Measurements from ENCODE around the gene CELF4. TPM values are rescaled to one million over a fixed set of nuclear protein-coding genes. Genes with fewer than 3 reads are reported as not detected.

Gene CELF4
- total and polyA plus RNA-seq, 2 of the 4 experiments (the other 2 are of a cell fraction) = not detected

DNA sequence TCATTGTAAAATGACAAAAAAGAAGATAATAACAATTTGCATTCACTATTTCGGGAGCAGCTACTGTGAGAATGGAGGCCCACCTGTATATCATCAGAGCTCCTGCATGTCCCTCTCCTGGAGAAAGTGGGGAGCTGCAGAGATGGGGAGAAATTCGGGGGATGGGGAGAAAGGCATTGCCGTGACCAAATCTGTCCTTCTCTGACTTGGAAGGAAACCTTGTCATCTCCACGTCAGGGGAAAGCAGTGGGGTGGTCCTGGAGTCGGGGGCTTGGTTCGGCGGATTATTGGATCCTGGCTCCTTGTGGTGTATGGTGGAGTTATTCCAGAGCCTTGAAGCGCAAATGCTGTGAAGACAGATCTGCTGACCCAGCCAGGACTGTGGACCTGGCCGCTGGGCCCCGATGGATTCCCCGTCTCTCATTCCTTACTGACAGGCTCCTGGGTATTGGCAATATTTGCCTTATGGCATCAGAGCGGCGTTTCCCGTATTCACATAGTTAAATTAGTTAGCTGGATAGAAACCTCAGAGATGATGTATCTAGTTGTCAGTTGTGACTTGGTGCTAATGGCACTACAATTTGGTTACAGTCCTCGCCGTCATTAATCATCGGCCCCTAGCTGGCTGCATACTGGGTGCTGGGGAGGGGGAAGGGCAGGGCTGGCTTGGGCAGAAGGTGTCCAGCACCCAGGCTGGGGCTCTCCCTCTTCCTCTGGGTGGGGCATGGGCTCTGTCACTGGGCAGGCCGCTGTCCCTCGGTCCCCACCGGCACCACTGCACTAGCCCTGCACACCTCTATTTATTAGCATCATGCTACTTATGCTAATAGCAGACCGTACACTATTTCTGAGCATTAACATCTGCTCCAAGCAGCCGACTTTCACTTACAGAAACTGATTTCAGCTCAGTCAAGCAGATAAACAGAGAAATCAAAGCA, 31.7 kb downstream of the CELF4 start:
- intact Hi-C loops (cut with micrococcal nuclease) = no loop called here
- Histone ChIP-seq H3K14ac (replicated peaks; ENCODE audit: low read depth, low read length) (no peak overlapping the region), H2AK5ac (ENCODE audit: low read depth, low read length) (no peak overlapping the region), H4K91ac (ENCODE audit: insufficient read depth, low read depth, low read length) (no peak overlapping the region), H2BK5ac (ENCODE audit: low read depth, low read length, poor library complexity, severe bottlenecking) (no peak overlapping the region), H3K27me3 (ENCODE audit: control insufficient read depth, insufficient read depth, low read length) (peaks cover 22% of the 10 kb centered on the region; the same call in 1 of the 2 replicates), H3K56ac (ENCODE audit: extremely low read depth, insufficient read depth, low read length) (no peak overlapping the region), H3K9ac (ENCODE audit: low read depth, low read length) (no peak overlapping the region), H3K36me3 (ENCODE audit: control insufficient read depth, insufficient read depth, low read length) (no peaks in the 10 kb centered on the region), H3K4me2 (ENCODE audit: low read depth, low read length) (no peak overlapping the region), H3K23ac (ENCODE audit: low read depth, low read length) (no peak overlapping the region), H3K4me1 (ENCODE audit: control insufficient read depth, insufficient read depth, low read length) (no peaks in the 10 kb centered on the region), H2BK120ac (ENCODE audit: low read depth, low read length) (no peak overlapping the region), H4K8ac (ENCODE audit: low read depth in 2 of 2, low read length in 2 of 2) (no peak overlapping the region), H3K27ac (ENCODE audit: insufficient read depth, low read length) (no peak overlapping the region), H3K4ac (ENCODE audit: low read depth, low read length) (no peak overlapping the region), H3K79me1 (ENCODE audit: low read depth in 1 of 2, low read length in 2 of 2) (no peaks in the 10 kb centered on the region), H4K20me1 (ENCODE audit: insufficient read depth, low read length) (no peaks in the 10 kb centered on the region), H3K4me3 (ENCODE audit: insufficient read depth, low read depth, low read length) (no peak overlapping the region), H2AK9ac (replicated peaks; ENCODE audit: low read depth, low read length, poor library complexity) (no peak overlapping the region), H4K5ac (ENCODE audit: low read depth, low read length) (no peak overlapping the region), H2AFZ (replicated peaks; ENCODE audit: low read length, poor library complexity) (no peak overlapping the region), H3K9me3 (ENCODE audit: control insufficient read depth, insufficient read depth, low read length) (no peaks in the 10 kb centered on the region), H3K9me1 (ENCODE audit: insufficient read depth, low read length) (no peaks in the 10 kb centered on the region), H2BK20ac (ENCODE audit: low read depth, low read length) (no peak overlapping the region), H3K18ac (ENCODE audit: low read depth, low read length) (no peak overlapping the region), H2BK15ac (ENCODE audit: low read depth, low read length) (no peak overlapping the region)
- in situ Hi-C loops (cut with MboI; ENCODE audit: low sequenced_read_pairs) = no loop called here
- DNase-seq (no peak), ATAC-seq (ENCODE audit: low read depth) (no peak)
- ChIA-PET CTCF (no interaction called here), POLR2A (ENCODE audit: unreplicated experiment) (interaction anchor here (0.5 kb wide), 1 partner anchor 675 kb away, joined by 4 read pairs; no protein-coding TSS in a partner anchor)
- WGBS, 2 experiments (ENCODE audit: extremely low coverage in 2 of 2, insufficient read length in 1 of 2) = 50% methylated on average over 4 of the region's 22 CpGs; no CpG with 5 or more reads in 1 of the 2 experiments
- BruUV-seq (replicated peaks) = no TSS peak
- no peak for TF ChIP-seq RFX5 (IDR thresholded peaks at IDR 0.05; ENCODE audit: low read depth, low read length)
- peak; percentile 11; the same call in 1 of the 2 replicates for TF ChIP-seq SMC3 (IDR thresholded peaks at IDR 0.05; ENCODE audit: low read depth, low read length)
- dilution Hi-C loops (cut with HindIII; ENCODE audit: low sequenced_read_pairs, unreplicated experiment) = no loop called here
